Astrocyte of the cerebellum (primary cell): ENCODE data around the gene ZFP28.

ENCODE experiments used
- DNase-seq: peaks from one replicate; pipeline ENCODE4 v3.0.0-alpha.2; 2011; ENCODE audit warnings: low read depth
- H3K4me3 ChIP-seq: 2 replicates; pipeline ENCODE4 v1.5.1; 2011; ENCODE audit warnings: mild to moderate bottlenecking, low read depth, low read length, moderate library complexity
- in situ Hi-C: cut with HindIII; loops from 2 replicates; pipeline ENCODE4 v1.10.0; 2017; ENCODE audit warnings: low sequenced_read_pairs
- TF ChIP-seq, protein P1 (sequence below): IDR thresholded peaks from 2 replicates; pipeline ENCODE4 v1.5.1; 2012; ENCODE audit warnings: low read length, low read depth, moderate library complexity, mild to moderate bottlenecking; ENCODE audit errors: missing control alignments

Gene ZFP28

GRCh38 chr19:56538761-56539263 lies at the start of gene ZFP28:
Gene ZFP28 (plus strand): TSS chr19:56538948. CDS start chr19:56539019, 71 bp downstream.
- DNase-seq: no peak
- H3K4me3 ChIP-seq: peak within 1 kb of the TSS; percentile 77
- TF ChIP-seq, protein P1, sequence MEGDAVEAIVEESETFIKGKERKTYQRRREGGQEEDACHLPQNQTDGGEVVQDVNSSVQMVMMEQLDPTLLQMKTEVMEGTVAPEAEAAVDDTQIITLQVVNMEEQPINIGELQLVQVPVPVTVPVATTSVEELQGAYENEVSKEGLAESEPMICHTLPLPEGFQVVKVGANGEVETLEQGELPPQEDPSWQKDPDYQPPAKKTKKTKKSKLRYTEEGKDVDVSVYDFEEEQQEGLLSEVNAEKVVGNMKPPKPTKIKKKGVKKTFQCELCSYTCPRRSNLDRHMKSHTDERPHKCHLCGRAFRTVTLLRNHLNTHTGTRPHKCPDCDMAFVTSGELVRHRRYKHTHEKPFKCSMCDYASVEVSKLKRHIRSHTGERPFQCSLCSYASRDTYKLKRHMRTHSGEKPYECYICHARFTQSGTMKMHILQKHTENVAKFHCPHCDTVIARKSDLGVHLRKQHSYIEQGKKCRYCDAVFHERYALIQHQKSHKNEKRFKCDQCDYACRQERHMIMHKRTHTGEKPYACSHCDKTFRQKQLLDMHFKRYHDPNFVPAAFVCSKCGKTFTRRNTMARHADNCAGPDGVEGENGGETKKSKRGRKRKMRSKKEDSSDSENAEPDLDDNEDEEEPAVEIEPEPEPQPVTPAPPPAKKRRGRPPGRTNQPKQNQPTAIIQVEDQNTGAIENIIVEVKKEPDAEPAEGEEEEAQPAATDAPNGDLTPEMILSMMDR: no peak
- in situ Hi-C loops: no loop called here

DNA sequence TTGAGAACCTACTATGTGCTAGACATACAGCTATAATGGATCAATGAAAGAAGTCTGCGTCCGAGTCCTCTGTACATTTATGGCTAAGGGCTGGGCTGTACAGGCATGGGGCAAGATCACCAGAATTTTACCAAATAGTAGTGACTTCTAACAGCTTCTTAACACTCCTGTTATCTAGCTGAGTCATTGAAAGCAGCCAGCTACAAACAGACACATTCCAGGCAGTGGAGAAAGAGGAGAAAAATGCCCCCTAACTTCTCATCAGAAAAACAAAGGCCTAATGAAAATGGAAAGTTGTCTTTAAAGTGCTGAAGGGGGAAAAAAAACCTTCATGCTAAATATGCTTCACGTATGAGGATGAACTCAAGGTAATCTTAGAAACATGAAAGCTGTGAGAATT lies 47.3 kb upstream of the ZFP28 start:
- H3K4me3 ChIP-seq: no peak overlapping the region
- TF ChIP-seq, protein P1: no peak
- DNase-seq: no peak
- in situ Hi-C loops: no loop called here

GRCh38 chr19:56504581-56504980 lies 34.2 kb upstream of the ZFP28 start:
- no peak for DNase-seq
- TF ChIP-seq, protein P1: no peak
- in situ Hi-C loops: no loop called here
- H3K4me3 ChIP-seq: no peak overlapping the region

DNA sequence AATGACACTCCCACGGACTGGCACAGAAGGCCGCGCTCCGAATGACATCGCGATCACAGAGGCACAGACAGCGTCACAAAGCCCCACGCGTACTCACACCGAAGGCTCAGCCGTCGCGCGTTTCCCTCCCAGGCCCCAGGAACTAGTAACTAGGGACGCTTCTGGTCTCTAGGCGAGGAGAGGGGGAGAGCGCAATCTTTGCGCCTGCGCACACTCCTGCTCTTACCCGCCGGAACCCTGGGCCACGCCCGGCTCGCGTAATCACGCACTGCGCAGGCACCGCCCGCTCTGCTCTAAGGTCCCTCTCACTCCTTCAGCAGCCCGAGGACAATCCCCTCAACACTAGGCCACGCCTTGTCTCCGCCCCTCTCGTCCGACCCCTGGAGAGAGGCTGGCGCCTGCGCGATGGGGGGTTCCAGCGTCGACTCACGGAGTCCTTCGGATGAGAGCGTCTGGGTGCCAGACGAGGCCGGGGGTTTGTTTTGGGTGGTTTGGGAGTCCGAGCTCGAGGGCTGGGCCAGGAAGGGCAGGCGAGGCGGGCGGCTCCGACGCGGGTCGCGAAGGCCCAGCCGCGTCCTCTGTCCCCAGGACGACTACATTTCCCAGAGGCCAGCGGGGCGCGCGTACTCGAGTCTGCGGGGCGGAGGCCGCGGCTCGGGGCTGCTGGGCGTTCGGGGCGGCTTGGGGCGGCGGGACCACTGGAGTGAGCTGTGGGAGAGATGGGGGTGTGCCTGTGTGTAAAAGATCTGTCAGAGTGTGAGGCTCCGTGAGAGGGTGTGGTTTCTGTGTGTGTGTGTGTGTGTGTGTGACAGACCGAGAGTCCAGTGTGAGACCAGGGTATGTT lies 31.1 kb upstream of the ZFP28 start, which contains the start of gene ZNF471:
TSS of gene ZNF471 (plus strand) at position 410 of the 844 bp plus-strand sequence. CDS start 3,717 bp downstream, outside the sequence.
- TF ChIP-seq, protein P1: no peak
- H3K4me3 ChIP-seq: peak within 1 kb of the TSS; percentile 59
- in situ Hi-C loops: no loop called here
- DNase-seq: peak; percentile 96

GRCh38 chr19:56508290-56508778 lies 30.4 kb upstream of the ZFP28 start:
- in situ Hi-C loops: no loop called here
- H3K4me3 ChIP-seq: peak overlapping the region; percentile 59
- no peak for DNase-seq
- TF ChIP-seq, protein P1: no peak

DNA sequence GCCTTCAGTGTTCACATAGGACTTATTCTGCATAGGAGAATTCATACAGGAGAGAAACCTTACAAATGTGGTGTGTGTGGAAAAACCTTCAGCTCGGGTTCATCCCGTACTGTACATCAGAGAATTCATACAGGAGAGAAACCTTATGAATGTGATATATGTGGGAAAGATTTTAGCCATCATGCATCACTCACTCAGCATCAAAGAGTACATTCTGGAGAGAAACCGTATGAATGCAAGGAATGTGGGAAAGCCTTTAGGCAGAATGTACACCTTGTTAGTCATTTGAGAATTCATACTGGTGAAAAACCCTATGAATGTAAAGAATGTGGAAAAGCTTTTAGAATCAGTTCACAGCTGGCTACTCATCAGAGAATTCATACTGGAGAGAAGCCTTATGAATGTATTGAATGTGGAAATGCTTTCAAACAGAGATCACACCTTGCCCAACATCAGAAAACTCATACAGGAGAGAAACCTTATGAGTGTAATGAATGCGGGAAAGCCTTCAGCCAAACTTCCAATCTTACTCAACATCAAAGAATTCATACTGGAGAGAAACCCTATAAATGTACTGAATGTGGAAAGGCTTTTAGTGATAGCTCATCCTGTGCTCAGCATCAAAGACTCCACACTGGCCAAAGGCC lies 13.4 kb upstream of the ZFP28 start:
- H3K4me3 ChIP-seq: no peak overlapping the region
- in situ Hi-C loops: no loop called here
- TF ChIP-seq, protein P1: no peak
- DNase-seq: no peak
